ENCODE data around the gene CYP27C1. TPM values are rescaled to one million over a fixed set of nuclear protein-coding genes. Genes with fewer than 3 reads are reported as not detected.
"Not testable (repeated sequence)": the region's sequence is repeated elsewhere in the genome, so short reads cannot be mapped to it uniquely, and the experiment has no call there.

CYP27C1 gene
- total and polyA plus RNA-seq, 10 of the 15 experiments (the other 5 are each of a cell fraction or from before 2014, with no cell fraction given) = not detected

DNA sequence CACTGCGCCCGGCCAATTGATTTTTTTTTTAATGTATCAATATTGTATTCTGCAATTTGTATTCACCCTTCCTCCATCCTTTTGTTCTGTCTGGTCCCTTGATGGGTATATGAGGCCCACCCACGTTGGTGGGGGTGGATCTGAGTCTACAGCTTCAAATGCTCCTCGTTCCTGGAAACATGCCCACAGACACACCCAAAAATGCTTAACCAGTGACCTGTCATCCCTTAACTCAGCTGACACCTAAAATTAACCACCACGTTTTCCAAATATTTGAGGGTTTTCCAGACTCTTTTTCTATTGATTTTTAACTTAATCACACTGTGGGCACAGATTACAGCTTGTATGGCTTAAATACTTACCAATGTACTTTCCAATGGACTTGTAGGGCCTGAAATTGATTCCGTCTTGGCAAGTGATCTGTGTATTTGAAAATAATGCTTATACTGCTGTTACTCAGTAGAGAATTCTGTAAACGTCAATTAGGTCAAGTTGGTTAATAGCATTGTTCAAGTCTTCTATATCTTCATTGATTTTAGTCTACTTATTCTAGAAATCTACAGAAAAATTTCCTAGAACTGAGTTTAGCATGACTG lies 34.4 kb upstream of the CYP27C1 start (continued):
- TF ChIP-seq, protein P1, sequence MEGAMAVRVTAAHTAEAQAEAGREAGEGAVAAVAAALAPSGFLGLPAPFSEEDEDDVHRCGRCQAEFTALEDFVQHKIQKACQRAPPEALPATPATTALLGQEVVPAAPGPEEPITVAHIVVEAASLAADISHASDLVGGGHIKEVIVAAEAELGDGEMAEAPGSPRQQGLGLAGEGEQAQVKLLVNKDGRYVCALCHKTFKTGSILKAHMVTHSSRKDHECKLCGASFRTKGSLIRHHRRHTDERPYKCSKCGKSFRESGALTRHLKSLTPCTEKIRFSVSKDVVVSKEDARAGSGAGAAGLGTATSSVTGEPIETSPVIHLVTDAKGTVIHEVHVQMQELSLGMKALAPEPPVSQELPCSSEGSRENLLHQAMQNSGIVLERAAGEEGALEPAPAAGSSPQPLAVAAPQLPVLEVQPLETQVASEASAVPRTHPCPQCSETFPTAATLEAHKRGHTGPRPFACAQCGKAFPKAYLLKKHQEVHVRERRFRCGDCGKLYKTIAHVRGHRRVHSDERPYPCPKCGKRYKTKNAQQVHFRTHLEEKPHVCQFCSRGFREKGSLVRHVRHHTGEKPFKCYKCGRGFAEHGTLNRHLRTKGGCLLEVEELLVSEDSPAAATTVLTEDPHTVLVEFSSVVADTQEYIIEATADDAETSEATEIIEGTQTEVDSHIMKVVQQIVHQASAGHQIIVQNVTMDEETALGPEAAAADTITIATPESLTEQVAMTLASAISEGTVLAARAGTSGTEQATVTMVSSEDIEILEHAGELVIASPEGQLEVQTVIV (IDR thresholded peaks at IDR 0.05; ENCODE audit: borderline replicate concordance, partially characterized antibody) = no peak

DNA sequence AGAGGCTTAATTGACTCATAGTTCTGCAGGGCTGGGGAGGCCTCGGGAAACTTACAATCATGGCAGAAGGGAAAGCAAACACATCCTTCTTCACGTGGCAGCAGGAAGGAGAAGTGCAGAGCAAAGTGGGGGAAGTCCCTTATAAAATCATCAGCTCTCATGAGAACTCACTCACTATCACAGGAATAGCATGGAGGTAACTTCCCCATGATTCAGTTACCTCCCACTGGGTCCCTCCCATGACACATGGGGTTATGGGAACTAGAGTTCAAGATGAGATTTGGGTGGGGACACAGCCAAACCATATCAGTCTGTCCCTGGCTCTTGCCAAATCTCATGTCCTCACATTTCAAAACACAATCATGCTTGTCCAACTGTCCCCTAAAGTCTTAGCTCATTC lies 21.1 kb upstream of the CYP27C1 start:
- H2AFZ ChIP-seq (ENCODE audit: control insufficient read depth, low read depth, low read length); H3K4me1 ChIP-seq (ENCODE audit: control insufficient read depth, insufficient read depth, low read length); H3K4me3 ChIP-seq; intact Hi-C loops (cut with micrococcal nuclease; ENCODE audit: unreplicated experiment); CTCF ChIA-PET; H3K79me2 ChIP-seq (ENCODE audit: control insufficient read depth, insufficient read depth, low read length); H3K4me2 ChIP-seq (ENCODE audit: control insufficient read depth, insufficient read depth); RAD21 ChIA-PET (ENCODE audit: unreplicated experiment); in situ Hi-C loops (cut with MboI); H3K36me3 ChIP-seq (ENCODE audit: control insufficient read depth in 2 of 2, insufficient read depth in 2 of 2, low read length in 1 of 2); H3K9me3 ChIP-seq (replicated peaks; ENCODE audit: control insufficient read depth, insufficient read depth, low read length); H3K9ac ChIP-seq (ENCODE audit: control insufficient read depth, insufficient read depth, low read length); H3K27ac ChIP-seq (ENCODE audit: control insufficient read depth, insufficient read depth); ATAC-seq; SMC1A ChIA-PET (ENCODE audit: uncharacterized antibody, unreplicated experiment); H4K20me1 ChIP-seq (ENCODE audit: control insufficient read depth, insufficient read depth); BruUV-seq (replicated peaks); FAIRE-seq; POLR2A ChIA-PET; H3K27me3 ChIP-seq (replicated peaks in 1 of 2; ENCODE audit: control insufficient read depth in 2 of 2, insufficient read depth in 2 of 2, low read length in 1 of 2); DNase-seq (ENCODE audit: low read depth, low spot score): not testable (repeated sequence)
- 43% methylated on average over 2 of the region's 2 CpGs for WGBS (ENCODE audit: insufficient coverage, insufficient replicate concordance, low lambda C conversion rate, missing lambda C conversion rate)

DNA sequence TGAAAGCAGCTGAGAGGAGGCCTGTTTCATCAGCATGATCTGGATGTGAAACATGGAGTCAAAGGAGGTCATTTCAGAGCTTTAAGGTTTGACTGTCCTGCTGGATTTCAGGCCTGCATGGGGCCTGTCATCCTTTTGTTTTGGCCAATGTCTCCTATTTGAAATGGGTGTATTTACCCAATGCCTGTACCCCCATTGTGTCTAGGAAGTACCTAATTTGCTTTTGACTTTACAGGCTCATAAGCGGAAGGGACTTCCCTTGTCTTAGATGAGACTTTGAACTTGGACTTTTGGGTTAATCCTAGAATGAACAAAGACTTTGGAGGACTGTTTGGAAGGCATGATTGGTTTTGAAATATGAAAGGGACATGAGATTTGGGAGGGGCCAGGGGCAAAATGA lies 19.3 kb upstream of the CYP27C1 start:
- Histone ChIP-seq H4K20me1 (ENCODE audit: control insufficient read depth, insufficient read depth) (no peaks in the 10 kb centered on the region), H3K79me2 (ENCODE audit: control insufficient read depth, insufficient read depth, low read length) (no peaks in the 10 kb centered on the region), H3K27me3 (replicated peaks in 1 of 2; ENCODE audit: control insufficient read depth in 2 of 2, insufficient read depth in 2 of 2, low read length in 1 of 2) (no peaks in the 10 kb centered on the region), H2AFZ (ENCODE audit: control insufficient read depth, low read depth, low read length) (no peak overlapping the region), H3K27ac (ENCODE audit: control insufficient read depth, insufficient read depth) (no peak overlapping the region), H3K4me3 (no peak overlapping the region), H3K9me3 (replicated peaks; ENCODE audit: control insufficient read depth, insufficient read depth, low read length) (no peaks in the 10 kb centered on the region; the same call in 1 of the 3 replicates), H3K9ac (ENCODE audit: control insufficient read depth, insufficient read depth, low read length) (no peak overlapping the region), H3K4me2 (ENCODE audit: control insufficient read depth, insufficient read depth) (no peak overlapping the region), H3K4me1 (ENCODE audit: control insufficient read depth, insufficient read depth, low read length) (no peaks in the 10 kb centered on the region), H3K36me3 (ENCODE audit: control insufficient read depth in 2 of 2, insufficient read depth in 2 of 2, low read length in 1 of 2) (no peaks in the 10 kb centered on the region)
- in situ Hi-C loops (cut with MboI) (no loop called here), intact Hi-C loops (cut with micrococcal nuclease; ENCODE audit: unreplicated experiment) (no loop called here)
- DNase-seq (ENCODE audit: low read depth, low spot score) (no peak), FAIRE-seq (no peak), ATAC-seq (no peak)
- SMC1A ChIA-PET (ENCODE audit: uncharacterized antibody, unreplicated experiment) = no interaction called here
- RAD21 ChIA-PET (ENCODE audit: unreplicated experiment) = no interaction called here
- no TSS peak for BruUV-seq (replicated peaks)
- 92% methylated on average over 1 of the region's 1 CpG for WGBS (ENCODE audit: insufficient coverage, insufficient replicate concordance, low lambda C conversion rate, missing lambda C conversion rate)
- POLR2A ChIA-PET = no interaction called here
- CTCF ChIA-PET = no interaction called here
- TF ChIP-seq, protein P2, sequence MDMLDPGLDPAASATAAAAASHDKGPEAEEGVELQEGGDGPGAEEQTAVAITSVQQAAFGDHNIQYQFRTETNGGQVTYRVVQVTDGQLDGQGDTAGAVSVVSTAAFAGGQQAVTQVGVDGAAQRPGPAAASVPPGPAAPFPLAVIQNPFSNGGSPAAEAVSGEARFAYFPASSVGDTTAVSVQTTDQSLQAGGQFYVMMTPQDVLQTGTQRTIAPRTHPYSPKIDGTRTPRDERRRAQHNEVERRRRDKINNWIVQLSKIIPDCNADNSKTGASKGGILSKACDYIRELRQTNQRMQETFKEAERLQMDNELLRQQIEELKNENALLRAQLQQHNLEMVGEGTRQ (IDR thresholded peaks at IDR 0.05; ENCODE audit: borderline replicate concordance, low read depth, low read length) = no peak
- TF ChIP-seq, protein P3, sequence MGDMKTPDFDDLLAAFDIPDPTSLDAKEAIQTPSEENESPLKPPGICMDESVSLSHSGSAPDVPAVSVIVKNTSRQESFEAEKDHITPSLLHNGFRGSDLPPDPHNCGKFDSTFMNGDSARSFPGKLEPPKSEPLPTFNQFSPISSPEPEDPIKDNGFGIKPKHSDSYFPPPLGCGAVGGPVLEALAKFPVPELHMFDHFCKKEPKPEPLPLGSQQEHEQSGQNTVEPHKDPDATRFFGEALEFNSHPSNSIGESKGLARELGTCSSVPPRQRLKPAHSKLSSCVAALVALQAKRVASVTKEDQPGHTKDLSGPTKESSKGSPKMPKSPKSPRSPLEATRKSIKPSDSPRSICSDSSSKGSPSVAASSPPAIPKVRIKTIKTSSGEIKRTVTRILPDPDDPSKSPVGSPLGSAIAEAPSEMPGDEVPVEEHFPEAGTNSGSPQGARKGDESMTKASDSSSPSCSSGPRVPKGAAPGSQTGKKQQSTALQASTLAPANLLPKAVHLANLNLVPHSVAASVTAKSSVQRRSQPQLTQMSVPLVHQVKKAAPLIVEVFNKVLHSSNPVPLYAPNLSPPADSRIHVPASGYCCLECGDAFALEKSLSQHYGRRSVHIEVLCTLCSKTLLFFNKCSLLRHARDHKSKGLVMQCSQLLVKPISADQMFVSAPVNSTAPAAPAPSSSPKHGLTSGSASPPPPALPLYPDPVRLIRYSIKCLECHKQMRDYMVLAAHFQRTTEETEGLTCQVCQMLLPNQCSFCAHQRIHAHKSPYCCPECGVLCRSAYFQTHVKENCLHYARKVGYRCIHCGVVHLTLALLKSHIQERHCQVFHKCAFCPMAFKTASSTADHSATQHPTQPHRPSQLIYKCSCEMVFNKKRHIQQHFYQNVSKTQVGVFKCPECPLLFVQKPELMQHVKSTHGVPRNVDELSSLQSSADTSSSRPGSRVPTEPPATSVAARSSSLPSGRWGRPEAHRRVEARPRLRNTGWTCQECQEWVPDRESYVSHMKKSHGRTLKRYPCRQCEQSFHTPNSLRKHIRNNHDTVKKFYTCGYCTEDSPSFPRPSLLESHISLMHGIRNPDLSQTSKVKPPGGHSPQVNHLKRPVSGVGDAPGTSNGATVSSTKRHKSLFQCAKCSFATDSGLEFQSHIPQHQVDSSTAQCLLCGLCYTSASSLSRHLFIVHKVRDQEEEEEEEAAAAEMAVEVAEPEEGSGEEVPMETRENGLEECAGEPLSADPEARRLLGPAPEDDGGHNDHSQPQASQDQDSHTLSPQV (IDR thresholded peaks at IDR 0.05) = no peak
- TF ChIP-seq MTA2 (IDR thresholded peaks at IDR 0.05; ENCODE audit: low read depth) = no peak
- TF ChIP-seq WRNIP1 (IDR thresholded peaks at IDR 0.05; ENCODE audit: borderline replicate concordance, low read depth, low read length) = no peak
- no peak for TF ChIP-seq BMI1 (IDR thresholded peaks at IDR 0.05; ENCODE audit: borderline replicate concordance)
- no peak for TF ChIP-seq POLR2AphosphoS5 (IDR thresholded peaks at IDR 0.05; ENCODE audit: low read length)
